HEK293 (cell line): ENCODE data around the gene TCEA2.

Experiments
- REST ChIP-seq: fragments of 450-650 bp; formaldehyde crosslinking; IDR thresholded peaks from 2 replicates; pipeline ENCODE4 v1.5.1; 2016; ENCODE audit warnings: missing biosample characterization, missing genetic modification characterization
- SETDB1 ChIP-seq: IDR thresholded peaks from one replicate; pipeline ENCODE4 v1.6.1; 2017; ENCODE audit warnings: mild to moderate bottlenecking, low read length, moderate library complexity, mixed read lengths; ENCODE audit not compliant: insufficient read length
- ZNF146 ChIP-seq: fragments of 450-650 bp; formaldehyde crosslinking; IDR thresholded peaks from 2 replicates; pipeline ENCODE4 v1.5.1; 2016; ENCODE audit warnings: missing biosample characterization, missing genetic modification characterization
- ZNF184 ChIP-seq: fragments of 450-650 bp; IDR thresholded peaks from 2 replicates; pipeline ENCODE4 v1.5.1; 2018; ENCODE audit warnings: missing biosample characterization, mild to moderate bottlenecking, missing genetic modification characterization
- ZNF292 ChIP-seq: fragments of 450-650 bp; formaldehyde crosslinking; IDR thresholded peaks from 2 replicates; pipeline ENCODE4 v1.5.1; 2016; ENCODE audit warnings: low read depth, missing biosample characterization, missing genetic modification characterization, borderline replicate concordance
- ZNF391 ChIP-seq: fragments of 450-650 bp; formaldehyde crosslinking; IDR thresholded peaks from 2 replicates; pipeline ENCODE4 v1.5.1; 2016; ENCODE audit warnings: low read depth, missing biosample characterization, missing genetic modification characterization, borderline replicate concordance
- ZNF791 ChIP-seq: fragments of 450-650 bp; formaldehyde crosslinking; IDR thresholded peaks from 2 replicates; pipeline ENCODE4 v1.5.1; 2016; ENCODE audit warnings: missing biosample characterization, missing genetic modification characterization
- TF ChIP-seq, protein P1 (sequence below): fragments of 450-650 bp; formaldehyde crosslinking; IDR thresholded peaks from 2 replicates; pipeline ENCODE4 v1.5.1; 2016; ENCODE audit warnings: missing biosample characterization, missing genetic modification characterization

- TF ChIP-seq, protein P1, sequence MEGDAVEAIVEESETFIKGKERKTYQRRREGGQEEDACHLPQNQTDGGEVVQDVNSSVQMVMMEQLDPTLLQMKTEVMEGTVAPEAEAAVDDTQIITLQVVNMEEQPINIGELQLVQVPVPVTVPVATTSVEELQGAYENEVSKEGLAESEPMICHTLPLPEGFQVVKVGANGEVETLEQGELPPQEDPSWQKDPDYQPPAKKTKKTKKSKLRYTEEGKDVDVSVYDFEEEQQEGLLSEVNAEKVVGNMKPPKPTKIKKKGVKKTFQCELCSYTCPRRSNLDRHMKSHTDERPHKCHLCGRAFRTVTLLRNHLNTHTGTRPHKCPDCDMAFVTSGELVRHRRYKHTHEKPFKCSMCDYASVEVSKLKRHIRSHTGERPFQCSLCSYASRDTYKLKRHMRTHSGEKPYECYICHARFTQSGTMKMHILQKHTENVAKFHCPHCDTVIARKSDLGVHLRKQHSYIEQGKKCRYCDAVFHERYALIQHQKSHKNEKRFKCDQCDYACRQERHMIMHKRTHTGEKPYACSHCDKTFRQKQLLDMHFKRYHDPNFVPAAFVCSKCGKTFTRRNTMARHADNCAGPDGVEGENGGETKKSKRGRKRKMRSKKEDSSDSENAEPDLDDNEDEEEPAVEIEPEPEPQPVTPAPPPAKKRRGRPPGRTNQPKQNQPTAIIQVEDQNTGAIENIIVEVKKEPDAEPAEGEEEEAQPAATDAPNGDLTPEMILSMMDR (tag by site-specific recombination): no peak
- TF ChIP-seq ZNF184: no peak
- TF ChIP-seq ZNF292 (tag by site-specific recombination): no peak
- no peak for TF ChIP-seq REST (tag by site-specific recombination)
- no peak for TF ChIP-seq ZNF391 (tag by site-specific recombination)
- no peak for TF ChIP-seq ZNF146
- no peak for TF ChIP-seq SETDB1
- TF ChIP-seq ZNF791 (tag by site-specific recombination): no peak
These were observed 10.6 kb downstream of the TCEA2 start for GRCh38 chr20:64073476-64074183.
